Thoracic aorta (tissue), 2 donors: ENCODE results near the gene HNRNPR. TPM values are rescaled to one million over a fixed set of nuclear protein-coding genes. Genes with fewer than 3 reads are reported as not detected.

Experiments
- ATAC-seq: fragments of 150-250 bp; one replicate; pipeline ENCODE4 v1.8.0; 2017; ENCODE audit warnings: low read depth; ENCODE audit not compliant: insufficient number of reproducible peaks, low FRiP score
- DNase-seq: peaks from one replicate; pipeline ENCODE4 v3.0.0-alpha.2; 2020; ENCODE audit warnings: low spot score
- H3K27ac ChIP-seq, 2 donors: fragments of 200-600 bp; sonication (generic); 1 replicate in 1 of 2; 2 replicates in 1 of 2; pipeline ENCODE4 v1.5.1; 2016; ENCODE audit warnings: mild to moderate bottlenecking in 2 of 2, moderate library complexity in 2 of 2
- H3K27me3 ChIP-seq: fragments of 200-600 bp; sonication (generic); replicated peaks from 2 replicates; pipeline ENCODE4 v1.6.0; 2016; ENCODE audit warnings: mild to moderate bottlenecking; ENCODE audit not compliant: insufficient read depth
- H3K36me3 ChIP-seq: fragments of 200-600 bp; sonication (generic); one replicate; pipeline ENCODE4 v1.5.1; 2016
- H3K4me1 ChIP-seq, 2 donors: fragments of 200-600 bp; sonication (generic); 1 replicate in 1 of 2; 2 replicates in 1 of 2; pipeline versions ENCODE4 v1.5.1 to v1.6.0; 2016; ENCODE audit warnings: low read depth in 2 of 2, mild to moderate bottlenecking in 1 of 2; ENCODE audit not compliant: control insufficient read depth in 1 of 2
- H3K4me3 ChIP-seq: fragments of 200-600 bp; sonication (generic); 2 replicates; pipeline ENCODE4 v1.5.1; 2016; ENCODE audit warnings: mild to moderate bottlenecking
- H3K9me3 ChIP-seq: fragments of 200-600 bp; sonication (generic); 2 replicates; pipeline ENCODE4 v1.5.1; 2016
- CTCF ChIP-seq: fragments of 200-600 bp; sonication (generic); IDR thresholded peaks from one replicate; pipeline ENCODE4 v1.5.1; 2019; ENCODE audit warnings: antibody characterized with exemption
- total RNA-seq, 2 donors: library from RNA; depleted of rRNA; stranded (reverse); fragments of >200 nt; gene quantifications; one replicate each; pipeline versions ENCODE4 v1.1.0 to v1.2.3, GENCODE V29; 2016

Gene HNRNPR
- total RNA-seq, 2 donors from 2014 or later: 56.3 to 97.3 TPM

- no peaks in the 10 kb centered on the region for H3K27me3 ChIP-seq
- peaks cover 18% of the 10 kb centered on the region for H3K9me3 ChIP-seq
- no peak overlapping the region for H3K27ac ChIP-seq
- H3K4me3 ChIP-seq: no peak overlapping the region
- ATAC-seq (no peak), DNase-seq (no peak)
- peaks cover 26% of the 10 kb centered on the region for H3K36me3 ChIP-seq
- no peak for TF ChIP-seq CTCF
- peaks cover 14 to 36% of the 10 kb centered on the region in 2 donors for H3K4me1 ChIP-seq
These were observed 22.1 kb upstream of the HNRNPR start for GRCh38 chr1:23366146-23366545.

GRCh38 chr1:23362218-23362713 is 18.2 kb upstream of the HNRNPR start:
- Histone ChIP-seq H3K4me3 (no peak overlapping the region), H3K9me3 (peaks cover 20% of the 10 kb centered on the region), H3K36me3 (peaks cover 32% of the 10 kb centered on the region), H3K27me3 (no peaks in the 10 kb centered on the region), H3K27ac (no peak overlapping the region), H3K4me1 (peaks cover 15 to 34% of the 10 kb centered on the region in 2 donors)
- ATAC-seq (no peak), DNase-seq (no peak)
- TF ChIP-seq CTCF: no peak

DNA sequence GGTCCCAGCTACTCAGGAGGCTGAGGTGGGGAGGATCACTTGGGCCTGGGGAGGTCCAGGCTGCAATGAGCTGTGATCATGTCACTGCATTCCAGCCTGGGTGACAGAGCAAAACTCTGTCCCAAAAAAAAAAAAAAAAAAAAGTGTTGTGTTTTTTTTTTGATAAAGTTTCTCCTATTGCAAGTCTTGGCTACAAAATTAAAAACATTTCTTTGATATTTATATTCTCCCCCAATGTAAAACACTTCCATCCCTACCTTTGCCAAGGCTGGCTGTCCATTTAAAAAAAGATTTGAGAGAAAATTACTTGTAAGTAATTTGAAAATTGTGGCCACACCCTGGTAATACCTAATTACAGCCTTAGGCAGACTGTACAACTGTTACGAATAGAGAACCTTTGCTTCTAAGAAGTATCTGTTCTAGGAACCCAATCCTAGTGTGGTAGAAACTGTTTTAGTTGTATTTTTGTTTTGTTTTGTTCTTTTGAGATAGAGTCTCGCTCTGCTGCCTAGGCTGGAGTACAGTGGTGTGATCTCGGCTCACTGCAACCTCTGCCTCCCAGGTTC is 14.3 kb upstream of the HNRNPR start:
- peaks cover 20% of the 10 kb centered on the region for H3K9me3 ChIP-seq
- peak overlapping the region; percentile 24 to 35 for H3K27ac ChIP-seq
- DNase-seq: no peak
- peaks cover 19 to 30% of the 10 kb centered on the region in 2 donors for H3K4me1 ChIP-seq
- ATAC-seq: no peak
- H3K36me3 ChIP-seq: peaks cover 29% of the 10 kb centered on the region
- no peaks in the 10 kb centered on the region for H3K27me3 ChIP-seq
- no peak overlapping the region for H3K4me3 ChIP-seq
- no peak for TF ChIP-seq CTCF

GRCh38 chr1:23357138-23357908 is 13.2 kb upstream of the HNRNPR start:
- ATAC-seq (no peak), DNase-seq (no peak)
- no peaks in the 10 kb centered on the region for H3K27me3 ChIP-seq
- TF ChIP-seq CTCF: no peak
- H3K27ac ChIP-seq: peak overlapping the region in 1 of 2 donors; percentile 34
- H3K9me3 ChIP-seq: peaks cover 13% of the 10 kb centered on the region
- peaks cover 19% of the 10 kb centered on the region for H3K36me3 ChIP-seq
- peaks cover 19 to 30% of the 10 kb centered on the region in 2 donors for H3K4me1 ChIP-seq
- no peak overlapping the region for H3K4me3 ChIP-seq

GRCh38 chr1:23356471-23357137 is 12.5 kb upstream of the HNRNPR start:
- peaks cover 19 to 30% of the 10 kb centered on the region in 2 donors for H3K4me1 ChIP-seq
- H3K36me3 ChIP-seq: peaks cover 11% of the 10 kb centered on the region
- H3K27me3 ChIP-seq: no peaks in the 10 kb centered on the region
- no peak overlapping the region for H3K4me3 ChIP-seq
- no peak for ATAC-seq
- no peak for DNase-seq
- TF ChIP-seq CTCF: no peak
- H3K9me3 ChIP-seq: peaks cover 6% of the 10 kb centered on the region
- no peak overlapping the region for H3K27ac ChIP-seq
